ENCODE results near the gene SGPP1.
"Not testable (repeated sequence)": the region's sequence is repeated elsewhere in the genome, so short reads cannot be mapped to it uniquely, and the experiment has no call there.

Gene SGPP1

DNA sequence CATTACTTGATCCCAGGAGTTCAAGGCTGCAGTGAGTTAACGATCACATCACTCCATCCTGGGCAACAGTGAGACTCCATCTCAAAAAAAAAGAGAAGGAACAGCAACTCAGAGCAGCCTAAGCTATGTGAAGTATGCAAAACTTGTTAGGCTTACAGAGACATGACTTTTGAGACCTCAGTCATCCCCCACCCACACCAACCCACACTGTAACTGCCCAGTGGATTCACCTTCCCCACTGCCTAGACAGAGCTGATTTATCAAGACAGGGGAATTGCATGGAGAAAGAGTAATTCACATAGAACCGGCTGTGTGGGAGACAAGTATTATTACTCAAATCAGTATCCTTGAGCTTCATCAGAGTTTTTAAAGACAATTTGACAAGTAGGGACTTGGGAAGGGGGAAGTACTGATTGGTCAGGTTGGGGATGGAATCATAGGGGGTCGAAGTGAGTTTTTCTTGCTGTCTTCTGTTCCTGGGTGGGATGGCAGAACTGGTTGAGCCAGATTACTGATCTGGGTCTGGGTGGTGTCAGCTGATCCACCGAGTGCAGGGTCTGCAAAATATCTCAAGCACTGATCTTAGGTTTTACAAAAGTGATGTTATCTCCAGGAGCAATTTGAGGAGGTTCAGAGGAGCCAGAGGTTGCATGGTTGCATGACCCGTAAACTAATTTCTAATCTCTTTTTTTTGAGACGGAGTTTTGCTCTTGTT is 80.0 kb downstream of the SGPP1 start:
- H3K36me3 Mint-ChIP-seq = peaks cover 3 to 5% of the 10 kb centered on the region in 2 donors
- ATAC-seq (replicated peaks) (peak; percentile 57 to 65), DNase-seq (no peak)
- no peak overlapping the region for H3K27ac Mint-ChIP-seq
- peaks cover 6 to 10% of the 10 kb centered on the region in 2 donors for H3K4me1 Mint-ChIP-seq
- no peaks in the 10 kb centered on the region for H3K27me3 Mint-ChIP-seq
- no peaks in the 10 kb centered on the region for H3K9me3 Mint-ChIP-seq
- H3K4me3 Mint-ChIP-seq = no peak overlapping the region

DNA sequence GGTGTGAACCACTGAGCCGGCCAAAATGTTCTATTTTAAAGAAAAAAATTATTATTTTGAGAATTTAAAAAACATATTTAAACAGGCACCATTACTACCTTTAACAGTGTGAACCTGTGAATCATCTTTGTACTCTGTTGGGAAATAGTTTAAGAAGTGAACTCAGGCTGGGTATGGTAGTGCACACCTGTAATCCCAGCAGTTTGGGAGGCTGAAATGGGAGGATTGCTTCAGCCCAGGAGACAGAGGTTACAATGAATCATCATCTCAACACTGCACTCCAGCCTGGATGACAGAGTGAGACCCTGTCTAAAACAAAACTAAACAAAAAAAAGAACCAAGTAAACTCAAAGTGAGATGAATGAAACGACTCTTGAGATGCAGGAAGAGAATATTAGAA is 83.1 kb downstream of the SGPP1 start:
- peaks cover 6 to 12% of the 10 kb centered on the region in 2 donors for H3K4me1 Mint-ChIP-seq
- no peaks in the 10 kb centered on the region for H3K9me3 Mint-ChIP-seq
- H3K36me3 Mint-ChIP-seq = peaks cover 3 to 7% of the 10 kb centered on the region in 2 donors
- no peak overlapping the region for H3K27ac Mint-ChIP-seq
- H3K27me3 Mint-ChIP-seq = no peaks in the 10 kb centered on the region
- H3K4me3 Mint-ChIP-seq = no peak overlapping the region
- DNase-seq (no peak), ATAC-seq (replicated peaks) (no peak)

DNA sequence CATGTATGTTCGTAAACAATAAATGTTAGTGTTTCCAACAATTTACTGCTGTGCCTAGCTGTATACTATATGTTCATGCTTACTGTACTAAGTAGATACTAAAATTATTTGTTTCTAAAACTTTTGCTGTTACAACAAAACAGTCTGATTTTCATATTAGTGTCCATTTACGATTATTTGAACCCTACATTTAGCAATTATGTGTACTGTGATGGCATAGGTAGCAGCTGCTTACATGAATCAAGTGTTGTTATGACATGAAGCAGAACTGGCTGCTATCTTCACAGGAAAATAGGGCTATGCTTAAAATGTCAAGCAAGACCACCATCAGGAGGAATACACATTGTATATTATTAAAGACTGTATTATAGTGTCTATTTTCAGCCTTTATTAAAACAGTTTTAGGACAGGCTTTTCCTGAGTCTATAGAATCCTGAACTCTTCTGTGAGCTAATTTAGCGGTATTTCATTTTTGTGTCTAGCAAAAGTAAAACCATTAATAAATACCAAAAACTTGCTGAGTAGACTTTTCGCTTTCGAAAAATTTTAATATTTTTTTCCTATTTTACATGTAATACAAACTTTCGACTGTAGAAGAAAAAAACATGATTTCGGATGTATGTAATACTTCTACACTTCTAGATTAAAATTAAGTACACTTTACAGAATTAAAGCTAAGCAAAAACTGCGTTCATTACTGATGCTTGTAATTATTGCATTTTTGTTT is 85.0 kb downstream of the SGPP1 start:
- Mint-ChIP-seq H3K4me1 (peaks cover 16 to 28% of the 10 kb centered on the region in 2 donors), H3K36me3 (peaks cover 13 to 15% of the 10 kb centered on the region in 2 donors), H3K9me3 (no peaks in the 10 kb centered on the region), H3K27me3 (no peaks in the 10 kb centered on the region), H3K4me3 (peak overlapping the region; percentile 91 to 98), H3K27ac (no peak overlapping the region)
- DNase-seq = no peak
- no peak for ATAC-seq (replicated peaks)

DNA sequence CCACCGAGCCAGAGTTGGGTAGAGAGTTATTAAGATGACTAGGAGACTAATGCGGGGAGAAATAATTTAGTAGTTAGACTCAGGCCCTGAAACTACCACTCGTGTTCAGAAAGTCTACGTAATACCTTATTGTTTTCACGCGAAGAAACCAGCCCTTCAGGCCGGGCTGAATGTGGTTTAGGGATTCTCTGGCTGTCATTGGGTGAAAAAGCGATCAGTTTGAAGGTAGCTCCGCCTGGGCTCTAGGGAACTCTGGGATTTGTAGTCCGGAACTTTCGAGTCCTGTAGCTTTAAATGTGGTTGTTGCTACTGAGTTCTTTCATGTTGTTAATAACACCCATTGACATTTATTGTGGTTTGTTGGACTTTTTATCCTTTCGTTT is 85.6 kb downstream of the SGPP1 start:
- ATAC-seq (replicated peaks) = peak; percentile 73
- H3K4me3 Mint-ChIP-seq = peak overlapping the region; percentile 91 to 98
- peaks cover 11 to 15% of the 10 kb centered on the region in 2 donors for H3K36me3 Mint-ChIP-seq
- H3K27me3 Mint-ChIP-seq = no peaks in the 10 kb centered on the region
- H3K4me1 Mint-ChIP-seq = peaks cover 14 to 23% of the 10 kb centered on the region in 2 donors
- no peaks in the 10 kb centered on the region for H3K9me3 Mint-ChIP-seq
- peak; percentile 77 for DNase-seq
- H3K27ac Mint-ChIP-seq = peak overlapping the region; percentile 99

DNA sequence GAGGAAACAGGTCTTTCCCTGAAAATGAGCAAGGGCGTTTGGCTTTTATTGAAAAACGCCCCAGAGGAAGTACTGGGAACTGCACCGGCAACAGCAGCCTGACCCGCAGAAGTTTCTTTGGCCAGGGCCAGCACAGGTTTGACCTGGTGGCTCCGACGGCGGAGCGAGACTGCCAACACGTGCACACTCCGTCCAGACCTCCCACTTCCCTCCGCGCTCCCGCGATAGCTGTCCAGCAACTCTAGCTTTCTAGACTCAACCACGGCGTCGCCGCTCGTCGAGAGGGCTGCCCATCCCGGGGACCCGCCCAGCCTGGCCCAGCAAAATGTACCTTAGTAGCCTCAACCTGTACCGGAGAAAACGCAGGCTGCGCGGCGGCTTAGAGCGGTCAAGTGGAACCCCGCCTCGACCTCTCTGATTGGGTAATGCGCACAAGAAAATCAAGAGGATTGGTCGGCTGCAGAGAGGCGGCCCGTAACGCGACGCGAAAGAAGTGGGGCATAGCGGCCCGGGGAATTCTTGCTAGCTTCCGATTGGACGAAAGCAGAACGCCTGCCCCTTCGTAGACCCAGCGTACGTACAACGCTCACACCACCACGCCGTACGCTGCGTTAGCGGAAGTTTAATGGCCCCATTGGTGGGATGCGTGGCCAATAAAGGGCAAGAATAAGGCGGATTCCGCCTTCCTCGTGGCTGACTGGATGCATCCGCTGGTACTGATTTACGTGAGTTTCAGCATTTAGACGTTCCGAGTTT is 86.2 kb downstream of the SGPP1 start, which contains the start of gene WDR89:
Gene WDR89 (minus strand): TSS at position 399 of the 756 bp plus-strand sequence. CDS start 41,929 bp downstream, outside the sequence.
- Mint-ChIP-seq H3K36me3 (peaks cover 17 to 20% of the 10 kb centered on the region in 2 donors), H3K4me1 (peaks cover 18 to 28% of the 10 kb centered on the region in 2 donors), H3K4me3 (peak within 1 kb of the TSS; percentile 91 to 98), H3K27ac (peak within 1 kb of the TSS; percentile 99), H3K27me3 (no peaks in the 10 kb centered on the region), H3K9me3 (peaks cover 3 to 5% of the 10 kb centered on the region in 2 donors)
- ATAC-seq (replicated peaks) (peak; percentile 86 to 88), DNase-seq (peak; percentile 98)

DNA sequence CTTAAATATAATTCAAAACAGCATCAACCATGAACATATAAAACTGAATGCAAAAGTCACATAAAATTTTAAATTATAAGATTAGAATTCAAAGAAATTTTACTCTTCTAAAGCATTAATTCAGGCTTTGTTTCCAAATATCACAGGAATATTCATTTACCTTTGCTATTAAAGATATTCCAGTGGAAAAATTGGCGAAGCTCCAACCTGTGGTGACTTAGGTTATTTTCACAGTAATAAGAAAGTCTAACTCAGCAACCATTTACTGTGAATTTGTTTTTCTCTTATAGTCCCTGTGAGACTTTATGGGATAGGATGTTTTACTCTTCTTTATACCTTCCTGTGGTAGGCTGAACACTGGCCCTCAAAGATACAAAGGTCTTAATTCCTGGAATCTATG is 89.4 kb downstream of the SGPP1 start:
- H3K27me3 Mint-ChIP-seq = no peaks in the 10 kb centered on the region
- peak overlapping the region; percentile 71 for H3K27ac Mint-ChIP-seq
- ATAC-seq (replicated peaks) = no peak
- peaks cover 35 to 42% of the 10 kb centered on the region in 2 donors for H3K36me3 Mint-ChIP-seq
- no peak for DNase-seq
- H3K9me3 Mint-ChIP-seq = peaks cover 10 to 17% of the 10 kb centered on the region in 2 donors
- H3K4me1 Mint-ChIP-seq = peaks cover 27 to 57% of the 10 kb centered on the region in 2 donors
- H3K4me3 Mint-ChIP-seq = peak overlapping the region in 1 of 2 donors; percentile 41

DNA sequence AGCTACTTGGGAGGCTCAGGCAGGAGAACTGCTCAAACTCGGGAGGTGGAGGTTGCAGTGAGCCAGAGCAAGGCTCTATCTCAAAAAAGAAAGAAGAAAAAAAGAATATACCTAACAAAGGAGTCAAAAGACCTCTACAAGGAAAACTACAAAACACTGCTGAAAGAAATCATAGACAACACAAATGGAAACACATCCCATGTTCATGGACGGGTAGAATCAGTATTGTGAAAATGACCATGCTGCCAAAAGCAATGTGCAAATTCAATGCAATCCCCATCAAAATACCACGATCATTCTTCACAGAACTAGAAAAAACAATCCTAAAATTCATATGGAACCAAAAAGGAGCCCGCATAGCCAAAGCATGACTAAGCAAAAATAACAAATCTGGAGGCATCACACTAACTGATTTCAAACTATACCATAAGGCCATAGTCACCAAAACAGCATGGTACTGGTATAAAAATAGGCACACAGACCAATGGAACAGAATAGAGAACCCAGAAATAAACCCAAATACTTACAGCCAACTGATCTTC is 91.7 kb downstream of the SGPP1 start:
- H3K27me3 Mint-ChIP-seq; DNase-seq; H3K4me3 Mint-ChIP-seq; ATAC-seq (replicated peaks): not testable (repeated sequence)
- Mint-ChIP-seq H3K36me3 (peaks cover 35 to 42% of the 10 kb centered on the region in 2 donors), H3K27ac (peak overlapping the region; percentile 20), H3K4me1 (peaks cover 27 to 65% of the 10 kb centered on the region in 2 donors), H3K9me3 (peaks cover 10 to 17% of the 10 kb centered on the region in 2 donors)

Data from stimulated activated naive B cell treated with anti-CD40 and anti-IgM and Interleukin-4, amounts not matched to agents 10 μg/mL and 1 μg/mL and 100 μg/mL, for 72 hours (primary cell).